PC-3 (cell line): ENCODE data around the gene STX18. TPM values are rescaled to one million over a fixed set of nuclear protein-coding genes. Genes with fewer than 3 reads are reported as not detected.

Source experiments
- ATAC-seq: fragments of 200-7000 bp; cut with Tn5 transposase; 2 replicates; pipeline ENCODE4 v1.9.1; 2020; ENCODE audit warnings: mild to moderate bottlenecking, moderate library complexity
- BruUV-seq: library from RNA; stranded (reverse); fragments of 400-500 nt; replicated peaks from 2 replicates; lab custom pipeline; 2021; lab: Mats Ljungman, UMichigan
- CTCF ChIA-PET: fragments of 300-600 bp; sonication (Branson Sonifier 250); formaldehyde crosslinking; loops from one replicate; lab custom pipeline; 2022; ENCODE audit warnings: antibody characterized with exemption; lab: Charles Lee
- POLR2A ChIA-PET: fragments of 300-600 bp; sonication (Branson Sonifier 250); formaldehyde crosslinking; loops from one replicate; lab custom pipeline; 2022; ENCODE audit warnings: antibody characterized with exemption; ENCODE audit not compliant: unreplicated experiment; lab: Charles Lee
- DNase-seq: peaks from one replicate; pipeline ENCODE4 v3.0.0-alpha.2; 2015
- H2AFZ ChIP-seq: fragments of 300-600 bp; sonication (generic); 2 replicates; pipeline ENCODE4 v1.6.0; 2016; ENCODE audit warnings: antibody characterized with exemption, low read length
- H3F3A ChIP-seq: fragments of 300-600 bp; sonication (generic); one replicate; pipeline ENCODE4 v1.6.0; 2017; ENCODE audit warnings: antibody characterized with exemption, low read length, control low read depth, mild to moderate bottlenecking; ENCODE audit not compliant: unreplicated experiment
- H3K27ac ChIP-seq: fragments of 300-600 bp; sonication (generic); 2 replicates; pipeline ENCODE4 v1.5.1; 2016; ENCODE audit warnings: mild to moderate bottlenecking, low read length
- H3K27me3 ChIP-seq: fragments of 300-600 bp; sonication (generic); 2 replicates; pipeline ENCODE4 v1.6.1; 2016; ENCODE audit warnings: low read length, mixed read lengths
- H3K36me3 ChIP-seq: fragments of 300-600 bp; sonication (generic); 2 replicates; pipeline ENCODE4 v1.6.1; 2016; ENCODE audit warnings: low read depth, mixed run types, low read length, mixed read lengths
- H3K4me1 ChIP-seq: fragments of 300-600 bp; sonication (generic); 2 replicates; pipeline ENCODE4 v1.5.1; 2016; ENCODE audit warnings: low read length; ENCODE audit not compliant: insufficient read depth
- H3K4me2 ChIP-seq: fragments of 300-600 bp; sonication (generic); 2 replicates; pipeline ENCODE4 v1.6.0; 2016; ENCODE audit warnings: low read length
- H3K4me3 ChIP-seq: fragments of 300-600 bp; sonication (generic); 2 replicates; pipeline ENCODE4 v1.5.1; 2016; ENCODE audit warnings: mild to moderate bottlenecking, low read length, mixed read lengths
- H3K79me2 ChIP-seq: fragments of 300-600 bp; sonication (generic); 2 replicates; pipeline ENCODE4 v1.6.1; 2017; ENCODE audit warnings: low read length, mixed read lengths
- H3K9ac ChIP-seq: fragments of 300-600 bp; sonication (generic); 2 replicates; pipeline ENCODE4 v1.6.0; 2016; ENCODE audit warnings: mild to moderate bottlenecking, low read length
- H3K9me2 ChIP-seq: fragments of 300-600 bp; sonication (generic); replicated peaks from 2 replicates; pipeline ENCODE4 v1.6.1; 2016; ENCODE audit warnings: mixed run types, low read length, mixed read lengths
- H3K9me3 ChIP-seq: fragments of 300-600 bp; sonication (generic); 2 replicates; pipeline ENCODE4 v1.6.1; 2016; ENCODE audit warnings: low read length, mixed read lengths
- H4K20me1 ChIP-seq: fragments of 300-600 bp; sonication (generic); 2 replicates; pipeline ENCODE4 v1.6.1; 2016; ENCODE audit warnings: low read length, mixed read lengths
- CTCF ChIP-seq: fragments of 300-600 bp; sonication (generic); conservative IDR thresholded peaks from 2 replicates; pipeline ENCODE4 v1.5.1; 2017; ENCODE audit warnings: antibody characterized with exemption, low read depth, mild to moderate bottlenecking, low read length
- EZH2 ChIP-seq: fragments of 300-600 bp; sonication (generic); IDR thresholded peaks from one replicate; pipeline ENCODE4 v1.6.1; 2017; ENCODE audit warnings: antibody characterized with exemption, mild to moderate bottlenecking, low read length; ENCODE audit not compliant: unreplicated experiment
- EZH2phosphoT487 ChIP-seq: fragments of 300-600 bp; sonication (generic); IDR thresholded peaks from 2 replicates; pipeline ENCODE4 v1.6.1; 2018; ENCODE audit warnings: mild to moderate bottlenecking, antibody characterized with exemption, low read length, borderline replicate concordance
- intact Hi-C: fragments of 100-400 bp; cut with micrococcal nuclease; formaldehyde crosslinking; loops from 2 replicates; pipeline ENCODE4 v1.9.0; 2023
- total RNA-seq: library from RNA; depleted of rRNA; stranded (reverse); fragments of >200 nt; gene quantifications from 2 replicates; pipeline ENCODE4 v1.2.3, GENCODE V29; 2014

Gene STX18
- total RNA-seq, 1 experiment from 2014 or later = 25.0 TPM

GRCh38 chr4:4496592-4497372 lies 45.1 kb downstream of the STX18 start:
- ChIA-PET CTCF (no interaction called here), POLR2A (no interaction called here)
- Histone ChIP-seq H4K20me1 (peaks cover 6% of the 10 kb centered on the region; the same call in 1 of the 2 replicates), H3K9me3 (no peaks in the 10 kb centered on the region), H2AFZ (no peak overlapping the region), H3K4me3 (no peak overlapping the region), H3K9me2 (no peaks in the 10 kb centered on the region), H3F3A (no peaks in the 10 kb centered on the region), H3K4me2 (no peak overlapping the region), H3K9ac (no peak overlapping the region), H3K79me2 (no peaks in the 10 kb centered on the region), H3K36me3 (no peaks in the 10 kb centered on the region), H3K4me1 (no peaks in the 10 kb centered on the region), H3K27me3 (no peaks in the 10 kb centered on the region), H3K27ac (no peak overlapping the region)
- TF ChIP-seq EZH2 (no peak), CTCF (no peak), EZH2phosphoT487 (no peak)
- ATAC-seq (no peak), DNase-seq (no peak)
- BruUV-seq = no TSS peak
- intact Hi-C loops = no loop called here

- TF ChIP-seq EZH2 (no peak), EZH2phosphoT487 (no peak), CTCF (no peak)
- Histone ChIP-seq H3K9me2 (no peaks in the 10 kb centered on the region), H3K4me2 (no peak overlapping the region), H2AFZ (no peak overlapping the region), H3F3A (no peaks in the 10 kb centered on the region), H3K36me3 (no peaks in the 10 kb centered on the region), H3K27me3 (no peaks in the 10 kb centered on the region), H3K27ac (no peak overlapping the region), H3K4me3 (no peak overlapping the region), H4K20me1 (no peaks in the 10 kb centered on the region), H3K4me1 (no peaks in the 10 kb centered on the region), H3K9me3 (no peaks in the 10 kb centered on the region), H3K79me2 (no peaks in the 10 kb centered on the region), H3K9ac (no peak overlapping the region)
- ChIA-PET POLR2A (no interaction called here), CTCF (no interaction called here)
- ATAC-seq (no peak), DNase-seq (no peak)
- no TSS peak for BruUV-seq
- intact Hi-C loops = loop anchor here (5.0 kb wide), 1 partner anchor 1317 kb away; no protein-coding TSS in a partner anchor
Measured at GRCh38 chr4:4494882-4495281, 47.0 kb downstream of the STX18 start.

GRCh38 chr4:4492161-4492847 lies 49.5 kb downstream of the STX18 start:
- H3K36me3 ChIP-seq = no peaks in the 10 kb centered on the region
- TF ChIP-seq EZH2 (no peak), CTCF (no peak), EZH2phosphoT487 (no peak)
- H3K9ac ChIP-seq = no peak overlapping the region
- no peaks in the 10 kb centered on the region for H3K9me3 ChIP-seq
- no peak overlapping the region for H3K4me2 ChIP-seq
- ChIA-PET POLR2A (no interaction called here), CTCF (no interaction called here)
- H3K4me1 ChIP-seq = no peaks in the 10 kb centered on the region
- H3K27me3 ChIP-seq = no peaks in the 10 kb centered on the region
- BruUV-seq = no TSS peak
- 0 out of 2 replicates have a peak, but pooled peaks cover 6% of the 10 kb centered on the region for H4K20me1 ChIP-seq
- peaks cover 7% of the 10 kb centered on the region for H3K79me2 ChIP-seq
- H3K9me2 ChIP-seq = no peaks in the 10 kb centered on the region
- H3F3A ChIP-seq = no peaks in the 10 kb centered on the region
- ATAC-seq = no peak
- H2AFZ ChIP-seq = no peak overlapping the region
- intact Hi-C loops = loop anchor here (5.0 kb wide), 1 partner anchor 1320 kb away; no protein-coding TSS in a partner anchor
- DNase-seq = no peak
- no peak overlapping the region for H3K27ac ChIP-seq
- H3K4me3 ChIP-seq = no peak overlapping the region
